GM12874 (cell line): Measurements from ENCODE around the gene INPP5F.

Experiments used
- TF ChIP-seq, protein P1 (sequence below): IDR thresholded peaks from 2 replicates; pipeline ENCODE4 v1.5.1; 2011; ENCODE audit warnings: low read depth, mild to moderate bottlenecking, control low read depth, low read length, moderate library complexity; ENCODE audit not compliant: insufficient read depth

The INPP5F gene

DNA sequence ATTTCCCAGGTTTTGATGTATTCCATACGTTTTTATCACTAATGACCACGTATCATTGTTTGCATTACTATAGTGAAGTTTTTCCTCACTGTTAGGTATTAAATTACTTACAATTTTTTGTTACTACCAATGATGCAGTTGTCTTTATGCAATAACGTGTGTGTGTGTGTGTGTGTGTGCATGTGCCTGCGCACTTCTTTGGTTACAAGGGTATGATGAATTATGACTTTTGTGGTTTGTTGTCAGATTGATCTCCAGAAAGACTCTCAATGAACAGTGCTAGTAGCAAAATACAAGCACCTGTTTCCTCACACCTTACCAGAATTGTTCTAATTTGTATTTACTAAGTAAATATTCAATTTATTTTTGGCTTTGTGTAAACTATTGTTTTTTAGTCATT lies 95.3 kb downstream of the INPP5F start:
- TF ChIP-seq, protein P1, sequence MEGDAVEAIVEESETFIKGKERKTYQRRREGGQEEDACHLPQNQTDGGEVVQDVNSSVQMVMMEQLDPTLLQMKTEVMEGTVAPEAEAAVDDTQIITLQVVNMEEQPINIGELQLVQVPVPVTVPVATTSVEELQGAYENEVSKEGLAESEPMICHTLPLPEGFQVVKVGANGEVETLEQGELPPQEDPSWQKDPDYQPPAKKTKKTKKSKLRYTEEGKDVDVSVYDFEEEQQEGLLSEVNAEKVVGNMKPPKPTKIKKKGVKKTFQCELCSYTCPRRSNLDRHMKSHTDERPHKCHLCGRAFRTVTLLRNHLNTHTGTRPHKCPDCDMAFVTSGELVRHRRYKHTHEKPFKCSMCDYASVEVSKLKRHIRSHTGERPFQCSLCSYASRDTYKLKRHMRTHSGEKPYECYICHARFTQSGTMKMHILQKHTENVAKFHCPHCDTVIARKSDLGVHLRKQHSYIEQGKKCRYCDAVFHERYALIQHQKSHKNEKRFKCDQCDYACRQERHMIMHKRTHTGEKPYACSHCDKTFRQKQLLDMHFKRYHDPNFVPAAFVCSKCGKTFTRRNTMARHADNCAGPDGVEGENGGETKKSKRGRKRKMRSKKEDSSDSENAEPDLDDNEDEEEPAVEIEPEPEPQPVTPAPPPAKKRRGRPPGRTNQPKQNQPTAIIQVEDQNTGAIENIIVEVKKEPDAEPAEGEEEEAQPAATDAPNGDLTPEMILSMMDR: no peak

DNA sequence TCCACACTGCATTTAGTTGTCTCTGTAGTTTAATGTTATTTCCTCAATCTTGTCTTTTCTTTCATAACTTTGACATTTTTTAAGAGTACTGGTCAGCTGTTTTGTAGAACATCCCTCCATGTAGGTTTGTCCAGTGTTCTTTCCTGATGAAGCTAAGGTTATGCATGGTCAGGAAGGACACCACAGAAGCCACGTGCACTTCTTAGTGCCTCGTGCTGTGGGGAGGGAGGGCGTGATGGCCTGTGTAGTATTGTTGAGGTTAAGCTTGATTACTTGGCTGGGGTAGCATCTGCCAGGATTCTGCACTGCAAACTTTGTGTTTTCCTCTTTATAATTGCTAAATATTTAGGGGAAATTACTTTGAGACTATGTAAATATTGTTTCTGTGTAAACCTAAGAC lies 98.4 kb downstream of the INPP5F start:
- TF ChIP-seq, protein P1: no peak

DNA sequence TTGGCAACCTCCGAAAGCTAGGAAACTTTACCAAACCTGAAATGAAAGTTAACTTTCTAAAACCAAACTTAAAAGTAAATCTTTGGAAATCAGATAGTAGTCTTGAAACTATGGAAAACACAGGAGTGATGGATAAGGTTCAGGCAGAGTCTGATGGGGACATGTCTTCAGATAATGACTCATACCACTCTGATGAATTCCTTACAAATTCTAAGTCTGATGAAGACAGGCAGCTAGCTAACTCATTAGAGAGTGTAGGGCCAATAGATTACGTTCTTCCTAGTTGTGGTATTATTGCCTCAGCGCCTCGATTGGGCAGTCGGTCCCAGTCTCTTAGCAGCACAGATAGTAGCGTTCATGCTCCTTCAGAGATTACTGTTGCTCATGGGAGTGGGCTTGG lies 100.9 kb downstream of the INPP5F start:
- TF ChIP-seq, protein P1: no peak

DNA sequence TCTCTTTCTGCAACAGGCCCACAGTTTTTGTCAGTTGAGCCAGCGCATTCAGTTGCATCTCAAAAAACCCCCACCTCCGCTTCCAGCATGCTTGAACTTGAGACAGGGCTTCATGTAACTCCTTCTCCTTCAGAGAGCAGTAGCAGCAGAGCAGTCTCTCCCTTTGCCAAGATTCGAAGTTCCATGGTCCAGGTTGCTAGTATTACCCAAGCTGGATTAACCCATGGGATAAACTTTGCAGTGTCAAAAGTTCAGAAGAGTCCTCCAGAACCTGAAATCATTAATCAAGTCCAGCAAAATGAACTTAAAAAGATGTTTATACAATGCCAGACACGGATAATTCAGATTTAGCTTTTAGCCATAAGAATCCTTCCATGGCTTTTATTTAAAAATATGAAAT lies 101.6 kb downstream of the INPP5F start:
- TF ChIP-seq, protein P1: no peak

DNA sequence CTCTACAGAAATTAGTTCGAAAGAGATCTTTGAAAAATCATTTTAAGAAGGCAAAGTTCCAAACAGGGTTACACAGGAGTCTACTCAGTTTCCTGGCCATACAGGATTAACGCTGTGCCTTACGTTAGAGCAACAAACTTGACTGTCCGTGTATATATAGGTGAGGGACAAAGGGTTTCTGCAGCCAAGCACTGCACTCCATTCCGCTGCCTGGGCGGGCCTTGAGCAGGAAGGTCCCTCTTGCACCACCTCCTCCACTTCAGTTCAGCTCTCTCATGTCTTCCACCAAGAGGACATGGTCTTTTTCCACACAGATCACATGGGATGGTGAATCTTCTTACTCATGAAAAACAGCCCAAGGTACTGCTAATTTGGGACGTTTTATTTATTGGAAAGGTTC lies 103.6 kb downstream of the INPP5F start:
- TF ChIP-seq, protein P1: no peak

DNA sequence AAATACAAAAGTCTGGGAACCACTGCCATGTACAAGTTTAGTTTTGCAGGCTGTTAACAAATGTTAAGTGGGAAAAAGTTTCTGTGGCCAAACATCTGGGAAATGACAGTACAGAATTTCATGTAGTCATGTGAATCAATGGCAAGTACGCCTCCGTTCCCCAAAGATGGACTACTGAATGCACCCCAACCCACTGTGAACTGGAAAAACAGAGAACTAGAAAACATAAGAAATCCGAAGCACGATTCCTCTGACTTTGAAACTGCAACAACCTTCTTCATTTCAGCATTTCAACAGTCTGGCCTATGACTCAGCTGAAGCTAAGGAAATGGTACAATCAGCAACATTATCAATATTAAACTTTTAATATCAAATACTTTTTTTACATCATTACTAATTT lies 105.0 kb downstream of the INPP5F start:
- TF ChIP-seq, protein P1: no peak

DNA sequence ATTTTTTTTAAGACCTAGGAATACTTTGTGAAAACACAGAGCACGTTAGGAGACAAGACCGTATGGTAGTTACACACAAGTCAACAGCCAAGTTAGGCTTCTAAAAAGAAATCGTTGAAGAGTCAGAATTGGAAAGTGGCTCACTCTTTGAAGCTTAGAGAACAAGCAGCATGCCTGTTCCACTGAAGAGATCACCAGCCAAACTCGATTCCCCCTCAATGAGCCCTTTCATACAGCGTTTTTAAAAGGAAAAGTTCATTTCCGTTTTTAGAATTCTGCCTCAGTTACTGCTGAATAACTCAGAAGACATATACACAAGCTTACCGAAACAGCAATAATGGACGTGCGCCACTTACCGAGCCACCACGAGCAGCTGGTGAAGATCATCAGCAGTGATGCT lies 105.8 kb downstream of the INPP5F start:
- TF ChIP-seq, protein P1: no peak

DNA sequence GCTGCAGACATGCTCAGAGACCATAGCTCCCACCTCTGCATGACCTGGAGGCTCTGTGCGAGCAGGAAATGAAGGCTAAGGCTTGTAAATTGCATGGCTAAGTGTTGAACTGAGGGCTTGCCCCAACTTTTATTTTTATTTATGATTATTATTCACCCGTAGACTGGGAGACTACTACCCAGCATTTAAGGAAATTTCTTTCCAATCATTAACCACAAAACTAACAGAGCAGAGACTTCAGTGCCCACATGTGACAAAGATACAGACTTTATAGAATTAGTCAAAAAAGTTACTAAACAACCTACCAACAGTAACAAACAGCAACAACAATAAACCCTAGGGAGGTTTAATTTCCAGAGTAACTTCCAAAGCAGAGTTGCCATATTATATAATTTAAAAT lies 107.1 kb downstream of the INPP5F start:
- TF ChIP-seq, protein P1: no peak
